GM18526 (cell line): ENCODE measurements around the gene SLC35F1.

Experiments
- POLR2A ChIP-seq: IDR thresholded peaks from 3 replicates; pipeline ENCODE4 v1.6.1; 2011; ENCODE audit not compliant: insufficient read length; ENCODE audit errors: extremely low read depth

Gene SLC35F1

DNA sequence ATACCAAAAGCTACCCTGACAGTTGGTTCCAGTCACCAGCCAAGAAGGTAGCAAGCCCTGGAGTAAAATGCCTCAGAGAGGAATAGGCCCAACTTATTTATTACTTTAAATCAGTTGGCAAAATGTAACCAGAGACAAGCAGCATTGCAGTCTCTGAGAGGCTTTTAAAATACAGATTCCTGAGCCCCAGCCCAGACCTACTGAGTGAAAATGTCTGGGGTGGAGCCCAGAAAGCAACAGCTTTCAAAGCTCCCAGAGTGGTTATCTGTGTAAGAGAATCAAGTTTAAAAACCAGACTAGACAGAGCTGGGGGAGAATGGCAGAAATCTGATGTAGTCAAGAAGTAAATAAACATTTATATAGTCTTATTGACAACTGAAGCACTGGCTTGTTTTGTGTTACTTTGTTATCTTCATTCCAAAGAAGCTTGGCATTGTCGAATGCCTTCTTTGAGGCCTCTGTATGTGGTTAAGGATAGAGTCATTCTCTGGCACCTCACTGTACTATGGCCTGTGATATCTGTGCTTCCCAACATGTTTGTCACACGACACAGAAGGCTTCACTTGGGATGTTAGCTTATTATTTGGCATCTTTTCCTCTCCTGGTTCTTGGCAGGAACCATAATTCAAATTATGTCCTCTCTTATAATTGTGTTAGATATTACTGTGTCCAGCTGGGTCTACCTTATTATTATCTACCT, 313.5 kb downstream of the SLC35F1 start:
- no peak for TF ChIP-seq POLR2A

GRCh38 chr6:118223316-118223715, 316.3 kb downstream of the SLC35F1 start:
- TF ChIP-seq POLR2A = no peak

DNA sequence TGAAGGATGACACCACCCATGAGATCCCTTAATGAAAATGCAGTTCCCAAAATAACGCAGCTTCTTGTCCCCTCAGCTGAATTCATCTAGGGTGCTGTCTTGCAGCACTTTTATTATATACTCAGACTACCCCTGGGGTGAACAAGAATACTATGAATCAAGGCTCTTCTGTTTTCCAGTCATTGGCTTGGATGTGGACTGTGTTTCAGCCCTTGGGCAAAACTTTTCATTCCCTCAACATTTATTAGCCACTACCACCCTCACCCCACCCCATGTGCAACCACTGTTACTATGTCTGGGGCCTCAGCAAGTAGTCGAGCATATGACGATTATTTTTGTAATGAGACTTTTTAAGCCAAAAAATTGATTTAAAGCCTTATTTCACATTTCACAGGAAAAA, 321.8 kb downstream of the SLC35F1 start:
- TF ChIP-seq POLR2A = no peak

GRCh38 chr6:118240878-118241528, 333.9 kb downstream of the SLC35F1 start:
- no peak for TF ChIP-seq POLR2A

DNA sequence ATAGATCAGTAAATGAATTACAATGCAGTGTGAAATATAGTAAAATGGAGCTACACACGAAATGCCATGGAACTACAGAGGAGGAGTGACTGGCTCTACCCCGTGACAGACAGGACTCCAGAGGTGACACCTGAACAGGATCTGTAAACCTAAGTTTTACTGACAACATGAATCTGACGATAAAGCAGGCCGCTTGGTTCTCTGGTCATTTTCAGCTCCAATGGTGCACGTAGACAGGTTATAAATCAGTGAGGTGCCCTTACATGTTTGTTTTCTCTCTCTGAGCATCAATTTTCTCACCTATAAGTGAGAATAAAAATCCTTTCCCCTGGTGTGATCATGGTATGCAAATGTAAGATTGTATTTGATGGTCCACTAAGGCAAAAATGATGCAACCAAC, 339.3 kb downstream of the SLC35F1 start:
- no peak for TF ChIP-seq POLR2A

DNA sequence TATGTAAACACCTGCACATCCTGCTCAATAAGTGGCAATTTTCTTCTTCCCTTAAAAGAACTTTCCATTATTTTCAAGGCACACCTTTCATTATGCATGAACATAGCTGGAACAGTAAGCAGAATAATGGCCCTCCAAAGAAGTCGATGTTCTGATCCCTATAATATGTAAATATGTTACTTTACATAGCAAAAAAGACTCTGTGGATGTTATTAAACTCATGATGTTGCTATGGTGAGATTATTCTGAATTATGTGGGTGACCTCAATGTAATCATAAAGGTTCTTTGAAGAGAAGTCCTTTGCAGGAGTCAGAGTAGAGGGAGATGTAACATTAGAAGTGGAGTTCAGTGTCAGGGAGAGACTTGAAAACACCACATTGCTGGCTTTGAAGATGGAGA, 341.1 kb downstream of the SLC35F1 start:
- TF ChIP-seq POLR2A = no peak

GRCh38 chr6:118249680-118250079, 342.6 kb downstream of the SLC35F1 start:
- no peak for TF ChIP-seq POLR2A

- TF ChIP-seq POLR2A = no peak
Measured at GRCh38 chr6:118252474-118252873, 345.4 kb downstream of the SLC35F1 start.

- TF ChIP-seq POLR2A = no peak
Measured at GRCh38 chr6:118253741-118254140, 346.7 kb downstream of the SLC35F1 start.

- no peak for TF ChIP-seq POLR2A
Measured at GRCh38 chr6:118260833-118261232, 353.8 kb downstream of the SLC35F1 start.

DNA sequence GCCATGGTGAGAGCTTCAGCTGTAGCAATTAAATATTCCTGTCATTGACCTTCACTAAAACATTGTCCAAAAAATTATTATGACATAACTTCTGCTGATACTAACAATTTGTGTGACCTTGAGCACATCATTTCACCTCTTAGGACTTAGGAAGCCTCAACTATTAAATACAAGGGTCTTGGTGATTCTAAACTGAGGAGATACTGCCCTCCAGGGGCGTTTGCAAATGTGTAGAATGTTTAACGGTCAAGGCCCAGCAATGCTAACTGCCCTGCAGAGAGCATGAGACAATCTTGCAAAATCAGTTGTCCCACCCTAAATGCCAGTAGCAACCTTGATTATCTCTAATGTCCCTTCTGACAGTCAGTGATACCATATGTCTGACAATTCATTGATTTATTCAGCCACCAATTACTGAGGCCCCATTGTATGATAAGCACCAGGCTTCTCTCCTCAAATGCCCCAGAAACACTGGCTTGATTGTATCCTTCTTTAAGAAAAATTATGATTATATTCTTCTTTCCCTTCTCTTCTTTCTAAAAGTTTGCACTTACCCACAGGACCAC, 356.9 kb downstream of the SLC35F1 start:
- no peak for TF ChIP-seq POLR2A

DNA sequence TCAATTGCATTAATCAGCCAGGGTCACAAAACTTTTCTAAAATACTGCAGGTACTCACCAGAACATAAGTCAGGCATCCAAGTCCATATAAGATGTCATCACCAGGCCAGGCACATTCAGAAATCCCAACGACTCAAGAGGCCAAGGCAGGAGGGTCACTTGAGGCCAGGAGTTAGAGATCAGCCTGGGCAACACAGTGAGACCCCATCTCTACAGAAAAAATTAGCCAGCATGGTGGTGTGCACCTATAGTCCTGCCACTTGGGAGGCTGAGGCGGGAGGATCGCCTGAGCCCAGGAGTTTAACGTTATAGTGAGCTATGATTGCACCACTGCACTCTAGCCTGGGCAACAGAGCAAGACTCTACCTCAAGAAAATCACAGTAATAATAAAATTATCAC, 362.6 kb downstream of the SLC35F1 start:
- no peak for TF ChIP-seq POLR2A

DNA sequence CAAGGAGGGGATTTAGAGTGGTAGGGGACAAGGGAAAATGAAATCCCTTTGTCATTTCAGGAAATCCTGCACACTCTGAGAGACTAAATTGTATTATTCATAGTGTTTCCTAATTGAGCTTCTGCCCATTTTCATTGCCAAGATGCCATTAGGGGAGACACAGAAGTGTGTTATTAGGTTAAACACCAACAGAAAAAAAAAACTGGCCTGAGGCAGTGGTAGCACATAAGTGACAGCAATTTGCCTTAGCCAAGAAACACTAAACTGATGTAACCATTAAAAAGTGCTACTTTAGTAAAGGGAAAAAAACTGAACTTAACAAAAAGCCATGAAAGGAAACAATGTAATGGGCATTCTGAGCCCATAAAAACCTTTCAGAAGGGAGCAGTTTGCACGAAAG, 370.6 kb downstream of the SLC35F1 start:
- TF ChIP-seq POLR2A = no peak

- no peak for TF ChIP-seq POLR2A
Measured at GRCh38 chr6:118280210-118280609, 373.1 kb downstream of the SLC35F1 start.

DNA sequence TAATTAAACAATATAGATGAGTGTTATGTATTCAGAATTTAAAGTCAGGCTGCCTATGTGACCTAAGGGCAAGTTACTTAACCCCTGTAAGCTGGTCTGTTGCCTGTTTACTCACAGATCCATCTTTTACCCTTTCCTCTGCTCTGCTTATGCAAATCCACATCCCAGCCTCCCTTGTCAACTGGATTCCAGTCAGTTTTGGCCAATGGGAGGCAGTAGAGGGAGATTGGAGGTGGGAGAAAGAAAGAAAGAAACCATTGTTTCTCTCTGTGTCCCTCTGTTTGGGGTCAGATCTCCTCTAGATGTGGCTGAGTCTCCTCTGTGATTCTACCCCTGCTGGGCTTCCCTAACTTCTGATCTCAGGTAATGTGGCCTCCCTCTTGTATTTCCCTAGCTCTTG, 374.2 kb downstream of the SLC35F1 start:
- no peak for TF ChIP-seq POLR2A

- no peak for TF ChIP-seq POLR2A
Measured at GRCh38 chr6:118283766-118284165, 376.7 kb downstream of the SLC35F1 start.

- no peak for TF ChIP-seq POLR2A
Measured at GRCh38 chr6:118284736-118285360, 377.8 kb downstream of the SLC35F1 start.

DNA sequence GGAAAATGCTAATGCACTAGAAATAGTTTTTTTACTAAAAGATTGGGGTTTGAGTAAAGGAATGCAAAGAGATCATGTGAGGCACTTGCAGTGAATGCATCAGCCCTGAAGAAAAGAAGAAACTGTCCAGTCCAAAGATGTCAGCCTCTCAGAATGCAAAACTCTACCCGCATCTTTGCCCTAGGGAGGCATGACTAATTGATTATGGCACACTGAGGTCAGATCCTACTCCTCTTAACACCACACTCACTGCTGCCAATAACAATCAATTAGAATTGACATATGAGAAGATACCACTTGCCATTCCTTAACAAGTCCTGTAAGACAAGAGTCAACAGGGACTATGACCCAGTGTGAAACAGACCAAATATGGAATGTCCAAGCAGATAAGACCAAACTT, 378.7 kb downstream of the SLC35F1 start:
- no peak for TF ChIP-seq POLR2A
